Measurements from ENCODE around the gene TBC1D2B.

- TF ChIP-seq CTCF (IDR thresholded peaks at IDR 0.05) (no peak), POLR2A (IDR thresholded peaks at IDR 0.05) (peak; percentile 31), EP300 (IDR thresholded peaks at IDR 0.05) (peak; percentile 32)
Observed at GRCh38 chr15:78072080-78072892, 5.2 kb downstream of the TBC1D2B start.
